Breast epithelium (tissue), 3 donors: ENCODE data around the gene RNLS.

ENCODE experiments used
- POLR2AphosphoS5 ChIP-seq, 3 donors: sonication (generic); formaldehyde crosslinking; IDR thresholded peaks; one replicate each; pipeline ENCODE4 v1.6.1; 2017; ENCODE audit warnings: antibody characterized with exemption in 3 of 3
- TF ChIP-seq, protein P1 (sequence below), 3 donors: fragments of 450-650 bp; IDR thresholded peaks; one replicate each; pipeline ENCODE4 v1.5.1; 2016 to 2017; ENCODE audit warnings: antibody characterized with exemption in 3 of 3, mild to moderate bottlenecking in 3 of 3, moderate library complexity in 3 of 3

DNA sequence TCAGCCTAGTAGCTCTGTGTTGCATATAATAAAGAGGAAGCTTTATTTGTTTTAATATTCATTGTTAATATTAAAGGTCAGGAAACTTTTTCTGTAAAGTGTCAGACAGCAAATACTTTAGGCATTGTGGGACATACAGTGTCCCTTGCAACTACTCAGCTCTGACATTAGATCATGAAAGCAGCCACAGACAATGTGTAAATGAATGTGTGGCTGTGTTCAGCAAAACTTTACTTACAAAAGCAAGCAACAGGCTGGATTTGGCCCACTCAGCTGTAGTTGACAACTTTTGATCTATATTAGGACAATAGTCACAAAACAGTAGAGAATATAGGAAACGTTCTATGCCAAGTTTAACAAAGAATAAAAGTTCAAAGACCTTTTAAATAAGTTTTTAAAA, 173.3 kb downstream of the RNLS start:
- TF ChIP-seq, protein P1, sequence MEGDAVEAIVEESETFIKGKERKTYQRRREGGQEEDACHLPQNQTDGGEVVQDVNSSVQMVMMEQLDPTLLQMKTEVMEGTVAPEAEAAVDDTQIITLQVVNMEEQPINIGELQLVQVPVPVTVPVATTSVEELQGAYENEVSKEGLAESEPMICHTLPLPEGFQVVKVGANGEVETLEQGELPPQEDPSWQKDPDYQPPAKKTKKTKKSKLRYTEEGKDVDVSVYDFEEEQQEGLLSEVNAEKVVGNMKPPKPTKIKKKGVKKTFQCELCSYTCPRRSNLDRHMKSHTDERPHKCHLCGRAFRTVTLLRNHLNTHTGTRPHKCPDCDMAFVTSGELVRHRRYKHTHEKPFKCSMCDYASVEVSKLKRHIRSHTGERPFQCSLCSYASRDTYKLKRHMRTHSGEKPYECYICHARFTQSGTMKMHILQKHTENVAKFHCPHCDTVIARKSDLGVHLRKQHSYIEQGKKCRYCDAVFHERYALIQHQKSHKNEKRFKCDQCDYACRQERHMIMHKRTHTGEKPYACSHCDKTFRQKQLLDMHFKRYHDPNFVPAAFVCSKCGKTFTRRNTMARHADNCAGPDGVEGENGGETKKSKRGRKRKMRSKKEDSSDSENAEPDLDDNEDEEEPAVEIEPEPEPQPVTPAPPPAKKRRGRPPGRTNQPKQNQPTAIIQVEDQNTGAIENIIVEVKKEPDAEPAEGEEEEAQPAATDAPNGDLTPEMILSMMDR (IDR thresholded peaks at IDR 0.05): no peak
- TF ChIP-seq POLR2AphosphoS5 (IDR thresholded peaks at IDR 0.05): no peak
